RCC 7860 (cell line): ENCODE measurements around the gene MAGEA9B.
"Not testable (repeated sequence)": the region's sequence is repeated elsewhere in the genome, so short reads cannot be mapped to it uniquely, and the experiment has no call there.

ENCODE experiments used
- DNase-seq: peaks from one replicate; pipeline ENCODE4 v3.0.0-alpha.2; 2015; ENCODE audit warnings: low spot score
- FAIRE-seq: peaks from 2 replicates; lab custom pipeline; 2012; peaks lifted over from hg19 to GRCh38; lab: Jason Lieb, UNC

Gene MAGEA9B

GRCh38 chrX:149539283-149540130 lies 47.8 kb downstream of the MAGEA9B start:
- peak; percentile 85 for DNase-seq
- FAIRE-seq = peak; percentile 92

GRCh38 chrX:149537474-149537873 lies 49.8 kb downstream of the MAGEA9B start:
- not testable (repeated sequence) for FAIRE-seq, DNase-seq

GRCh38 chrX:149534926-149535602 lies 52.2 kb downstream of the MAGEA9B start:
- DNase-seq, FAIRE-seq: not testable (repeated sequence)

- DNase-seq, FAIRE-seq: not testable (repeated sequence)
These were observed 53.3 kb downstream of the MAGEA9B start for GRCh38 chrX:149533999-149534398.

- not testable (repeated sequence) for DNase-seq, FAIRE-seq
These were observed 54.4 kb downstream of the MAGEA9B start for GRCh38 chrX:149532868-149533267.
